ENCODE measurements around the gene STRAP. TPM values are rescaled to one million over a fixed set of nuclear protein-coding genes. Genes with fewer than 3 reads are reported as not detected.
"Not testable (repeated sequence)": the region's sequence is repeated elsewhere in the genome, so short reads cannot be mapped to it uniquely, and the experiment has no call there.

STRAP gene
- total RNA-seq, 1 experiment from 2014 or later, result 138 TPM

- no peak for DNase-seq (ENCODE audit: extremely low read depth, low read depth)
Measured at GRCh38 chr12:15863984-15864383, 18.2 kb upstream of the STRAP start.

- no peak for DNase-seq (ENCODE audit: extremely low read depth, low read depth)
Measured at GRCh38 chr12:15868186-15868585, 14.0 kb upstream of the STRAP start.

DNA sequence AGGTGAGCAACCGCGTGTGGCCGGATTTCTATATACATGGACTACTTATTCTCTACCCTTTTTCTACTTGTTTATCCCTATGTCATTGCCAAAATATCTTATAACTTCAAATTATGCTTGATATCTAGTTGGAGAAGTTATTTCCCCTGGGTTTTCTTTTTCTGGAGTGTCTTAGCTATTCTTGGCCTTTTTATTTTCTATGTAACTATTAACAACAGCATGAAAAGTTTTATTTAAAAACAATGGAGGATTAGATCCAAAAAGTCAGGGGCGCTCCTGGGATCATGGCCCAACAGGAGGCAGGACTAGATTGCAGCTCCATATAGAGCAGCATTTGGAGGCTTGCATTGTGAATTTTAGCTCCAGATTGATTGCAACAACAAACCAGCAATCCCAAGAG is 8.6 kb upstream of the STRAP start:
- DNase-seq (ENCODE audit: extremely low read depth, low read depth), result no peak

DNA sequence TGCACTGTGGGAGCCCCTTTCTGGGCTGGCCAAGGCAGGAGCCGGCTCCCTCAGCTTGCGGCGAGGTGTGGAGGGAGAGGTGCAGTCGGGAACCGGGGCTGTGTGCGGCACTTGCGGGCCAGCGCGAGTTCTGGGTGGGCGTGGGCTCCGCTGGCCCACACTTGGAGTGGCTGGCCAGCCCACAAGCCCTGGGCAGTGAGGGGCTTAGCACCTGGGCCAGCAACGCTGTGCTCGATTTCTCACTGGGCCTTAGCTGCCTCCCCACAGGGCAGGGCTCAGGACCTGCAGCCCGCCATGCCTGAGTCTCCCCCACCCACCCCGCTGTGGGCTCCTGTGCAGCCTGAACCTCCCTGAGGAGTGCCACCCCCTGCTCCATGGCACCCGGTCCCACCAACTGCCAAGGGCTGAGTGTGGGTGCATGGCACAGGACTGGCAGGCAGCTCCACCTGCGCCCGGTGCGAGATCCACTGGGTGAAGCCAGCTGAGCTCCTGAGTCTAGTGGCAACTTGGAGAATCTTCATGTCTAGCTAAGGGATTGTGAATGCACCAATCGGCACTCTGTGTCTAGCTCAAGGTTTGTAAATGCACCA is 7.5 kb upstream of the STRAP start:
- not testable (repeated sequence) for DNase-seq (ENCODE audit: extremely low read depth, low read depth)

GRCh38 chr12:15875863-15876262 is 6.3 kb upstream of the STRAP start:
- no peak for DNase-seq (ENCODE audit: extremely low read depth, low read depth)

DNA sequence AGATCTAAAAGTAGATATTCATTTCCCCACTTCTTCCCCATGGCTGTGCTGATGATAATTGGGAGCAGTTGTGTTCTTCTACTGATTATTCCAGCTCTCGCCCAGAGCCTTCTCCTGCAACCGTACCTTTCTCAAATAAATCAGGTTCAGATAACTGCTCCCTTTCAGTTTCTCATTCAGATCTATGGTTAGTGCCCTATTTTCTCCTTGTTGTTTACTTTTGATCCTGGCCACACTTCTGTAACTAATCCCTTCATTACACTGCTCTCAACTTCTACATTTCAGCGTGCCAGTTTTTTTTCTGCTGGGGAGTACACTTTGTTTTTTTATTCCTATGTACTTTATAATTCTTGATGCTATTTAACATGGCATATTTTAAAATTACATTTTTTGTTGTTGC is 2.8 kb upstream of the STRAP start:
- DNase-seq (ENCODE audit: extremely low read depth, low read depth), result no peak

DNA sequence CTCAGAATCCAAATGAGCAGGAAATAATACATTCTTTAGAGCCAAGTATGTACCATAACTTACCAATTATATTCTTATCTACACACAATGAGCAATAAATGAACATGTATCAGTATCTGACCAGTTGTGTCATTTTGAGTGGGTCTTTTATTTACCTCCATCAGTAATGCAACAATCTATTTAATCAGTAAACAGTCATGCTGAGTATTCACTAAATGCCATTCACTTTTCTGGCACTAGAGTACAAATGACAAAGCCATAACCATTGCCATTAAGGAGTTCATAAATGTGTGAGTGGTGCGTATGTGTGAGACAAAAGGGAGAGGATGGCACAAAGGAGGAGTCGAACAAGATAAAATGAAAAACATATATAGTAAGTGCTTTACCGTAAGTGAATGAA is 1.5 kb upstream of the STRAP start:
- no peak for DNase-seq (ENCODE audit: extremely low read depth, low read depth)

GRCh38 chr12:15883536-15883935 is 1.3 kb downstream of the STRAP start:
- DNase-seq (ENCODE audit: extremely low read depth, low read depth), result no peak

DNA sequence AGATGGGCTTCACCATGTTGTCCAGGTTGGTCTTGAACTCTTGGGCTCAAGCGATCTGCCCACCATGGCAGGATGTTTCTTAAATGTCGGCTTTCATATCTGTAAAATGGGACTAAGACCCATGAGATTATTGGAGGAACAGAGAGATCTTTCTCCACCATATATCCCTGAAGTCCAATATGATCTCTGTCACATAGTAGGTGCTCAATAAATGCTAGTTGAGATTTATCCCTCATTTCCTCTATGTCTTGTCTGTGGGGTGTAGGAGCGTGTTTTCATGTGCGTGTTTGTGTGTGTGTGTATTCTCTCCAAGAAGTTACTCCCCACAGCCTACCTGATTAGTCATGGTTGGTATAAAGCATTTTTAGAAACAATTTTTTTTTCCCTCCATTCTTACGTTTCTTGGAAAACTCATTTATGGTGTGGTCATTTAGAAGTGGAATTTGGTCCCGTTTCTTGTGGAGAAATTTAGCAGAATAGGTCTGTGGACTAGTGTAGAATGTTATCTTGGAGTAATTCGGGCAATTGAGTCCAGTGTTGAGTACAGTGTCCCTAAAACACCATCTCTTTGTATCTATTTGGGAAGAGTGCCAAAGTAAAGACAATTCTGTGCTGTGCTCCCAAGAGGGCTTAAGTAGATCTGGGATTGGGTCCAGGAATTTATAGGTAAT is 4.3 kb downstream of the STRAP start:
- DNase-seq (ENCODE audit: extremely low read depth, low read depth), result no peak

DNA sequence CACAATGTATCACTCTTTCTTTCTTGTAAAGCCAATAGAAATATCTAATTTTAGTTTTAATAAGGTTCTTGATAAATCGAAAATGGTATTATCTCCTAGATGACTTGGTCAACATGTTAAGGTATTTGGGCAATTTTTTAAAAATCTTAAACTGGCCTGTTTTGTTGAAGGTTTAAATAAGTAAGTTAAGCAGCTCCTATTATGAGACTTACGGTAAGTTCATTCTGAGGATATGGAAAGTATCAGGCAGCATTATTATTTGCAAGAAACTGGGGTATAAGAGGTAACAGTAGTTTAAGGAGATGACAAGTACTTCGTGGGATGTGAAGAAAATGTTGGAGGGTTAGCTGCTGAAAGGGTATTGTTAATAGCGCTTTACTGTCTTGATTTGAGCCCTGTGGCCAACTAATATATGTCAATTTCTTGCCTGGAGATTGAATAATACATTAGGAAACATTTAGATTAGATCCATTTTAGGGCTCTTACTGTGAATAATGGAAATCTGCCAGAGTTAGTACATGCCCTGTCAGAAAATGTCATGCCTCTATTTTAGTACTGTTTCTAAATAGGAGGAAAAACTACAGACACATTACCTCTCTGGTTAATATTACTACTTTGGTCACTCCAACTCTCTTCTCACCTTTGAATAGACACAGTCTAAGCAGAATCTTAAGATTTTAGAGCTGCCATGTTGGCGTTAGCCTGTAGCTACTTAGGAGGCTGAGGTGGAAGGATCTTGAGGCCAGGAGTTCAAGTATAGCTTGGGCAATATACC is 5.0 kb downstream of the STRAP start:
- no peak for DNase-seq (ENCODE audit: extremely low read depth, low read depth)

DNA sequence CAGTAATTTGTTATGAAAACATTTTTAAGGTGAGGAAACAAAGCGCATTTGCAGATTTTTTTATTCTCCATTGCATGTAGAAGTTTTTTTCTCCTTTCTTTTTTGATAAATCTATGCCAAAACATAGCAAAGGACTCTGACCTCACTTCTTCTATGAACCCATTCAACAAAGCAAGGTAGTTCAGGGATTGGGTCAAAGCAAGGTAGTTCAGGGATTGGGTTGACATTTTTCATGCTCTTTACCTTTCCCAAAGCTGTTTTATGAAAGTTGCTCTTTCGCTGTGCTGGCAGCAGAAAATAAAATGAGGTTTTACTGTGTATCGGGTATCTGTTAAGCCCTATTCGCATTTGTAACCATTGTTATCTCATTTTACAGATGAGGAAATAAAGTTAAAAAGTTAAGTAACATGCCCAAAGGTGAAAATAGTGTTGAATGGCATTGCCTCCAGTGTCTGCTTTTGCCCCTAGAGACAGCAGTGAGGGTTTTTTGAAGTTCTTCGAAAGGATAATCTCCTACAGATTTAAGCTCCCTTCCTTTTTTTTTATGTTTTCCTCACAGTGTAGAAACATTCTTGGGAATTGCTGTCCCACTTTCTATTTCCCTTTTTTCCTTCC is 10.6 kb downstream of the STRAP start:
- no peak for DNase-seq (ENCODE audit: extremely low read depth, low read depth)

DNA sequence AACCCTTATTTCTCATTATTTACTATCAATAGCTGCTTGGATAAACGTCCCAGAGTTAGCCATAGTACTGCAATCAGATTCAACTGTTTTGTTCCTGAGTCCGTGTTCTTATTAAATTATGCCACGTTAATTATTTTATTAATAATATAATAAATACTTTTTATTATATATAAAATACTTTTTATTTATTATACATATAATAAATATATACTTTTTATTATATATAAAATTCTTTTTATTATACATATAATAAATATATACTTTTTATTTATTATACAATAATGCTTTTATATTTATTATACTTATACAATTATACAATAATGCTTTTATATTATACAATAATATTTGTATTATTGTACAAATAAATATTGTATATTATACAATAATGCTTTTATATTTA is 11.1 kb downstream of the STRAP start:
- no peak for DNase-seq (ENCODE audit: extremely low read depth, low read depth)

- DNase-seq (ENCODE audit: extremely low read depth, low read depth), result no peak
Measured at GRCh38 chr12:15896867-15897266, 14.7 kb downstream of the STRAP start.

DNA sequence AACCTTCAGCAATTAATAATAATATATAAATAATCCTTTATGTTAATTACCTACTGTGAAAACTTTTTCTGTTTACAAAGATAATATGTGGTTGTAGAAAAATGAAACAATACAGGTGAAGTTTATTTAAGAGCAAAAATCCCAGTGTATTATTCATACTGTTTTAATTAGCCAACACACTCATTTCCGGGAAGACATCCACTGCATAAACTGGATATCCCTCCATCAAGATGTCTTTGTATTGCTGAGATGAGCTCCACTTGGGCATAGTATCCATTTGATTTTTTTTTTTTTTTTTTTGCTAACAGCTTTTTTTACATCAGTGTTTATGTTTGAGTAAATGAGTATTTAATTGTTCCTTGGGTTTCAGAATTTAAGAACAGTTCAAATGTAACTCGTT is 15.2 kb downstream of the STRAP start:
- DNase-seq (ENCODE audit: extremely low read depth, low read depth), result no peak

DNA sequence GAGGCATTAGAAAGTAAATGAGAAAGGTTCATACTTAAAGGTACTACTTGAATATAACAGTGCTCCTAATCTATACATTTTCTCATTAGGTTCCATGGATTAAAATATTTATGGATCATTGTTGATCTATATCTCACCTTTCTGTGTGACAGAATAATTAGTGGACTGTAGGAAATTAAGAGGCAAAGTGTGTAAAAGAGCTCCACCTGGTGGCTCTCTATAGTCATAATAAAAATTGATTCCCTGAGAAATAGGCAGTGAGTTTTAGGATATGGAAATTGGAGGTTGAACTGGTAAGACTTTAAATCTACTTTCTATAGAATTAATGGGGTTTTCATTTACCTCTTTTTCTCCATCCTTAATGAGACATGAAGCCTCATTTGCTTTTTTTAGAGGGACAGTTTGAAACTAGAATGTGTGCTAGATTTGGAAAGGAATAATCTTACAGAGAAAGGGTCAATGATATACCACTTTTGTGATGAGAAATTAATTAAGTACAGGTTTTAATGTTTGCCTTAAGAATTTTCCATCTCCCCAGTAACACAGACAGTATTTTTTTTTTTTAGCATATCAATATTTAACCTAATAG is 17.2 kb downstream of the STRAP start:
- no peak for DNase-seq (ENCODE audit: extremely low read depth, low read depth)

DNA sequence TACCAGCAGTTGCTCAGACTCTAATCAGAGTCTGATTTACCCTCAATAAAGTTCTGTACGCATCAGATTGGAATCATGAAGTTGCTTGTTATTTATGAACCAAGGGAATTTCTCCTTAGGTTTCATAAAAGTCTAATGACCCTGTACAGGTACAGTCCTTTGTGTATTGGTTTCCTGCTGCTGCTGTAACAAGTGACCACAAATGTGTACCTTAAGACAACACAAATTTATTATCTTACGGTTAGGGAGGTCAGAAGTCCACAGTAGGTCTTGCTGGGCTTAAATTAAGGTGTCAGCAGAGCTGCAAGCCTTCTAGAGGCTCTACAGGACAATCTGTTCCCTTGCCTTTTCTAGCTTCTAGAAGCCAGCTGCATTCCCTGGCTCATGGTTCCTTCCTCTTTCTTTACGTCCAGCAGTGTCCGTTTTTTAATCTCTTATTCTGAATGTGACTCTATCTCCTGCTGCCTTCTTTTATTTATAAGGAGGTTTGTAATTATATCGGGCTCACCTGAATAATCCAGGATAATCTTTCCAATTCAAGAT is 22.3 kb downstream of the STRAP start:
- no peak for DNase-seq (ENCODE audit: extremely low read depth, low read depth)

DNA sequence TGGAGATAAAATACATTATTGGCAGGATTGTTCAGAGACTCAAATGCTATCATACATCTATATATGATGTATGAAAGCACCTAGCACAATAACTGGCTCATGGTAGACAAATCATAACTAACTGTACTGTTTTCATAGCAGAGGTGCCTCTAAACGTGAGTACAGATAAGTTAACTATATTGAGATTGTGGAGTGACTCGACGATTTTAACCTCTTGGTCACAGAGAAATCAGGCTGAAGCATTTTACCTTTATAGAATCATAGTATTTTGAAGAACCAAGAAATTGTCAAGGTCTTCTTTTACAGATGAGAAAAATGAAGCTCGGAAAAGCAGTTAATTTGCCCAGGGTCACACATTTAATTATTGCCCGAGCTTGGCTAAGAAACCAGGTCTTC is 28.3 kb downstream of the STRAP start:
- DNase-seq (ENCODE audit: extremely low read depth, low read depth), result peak; percentile 5

DNA sequence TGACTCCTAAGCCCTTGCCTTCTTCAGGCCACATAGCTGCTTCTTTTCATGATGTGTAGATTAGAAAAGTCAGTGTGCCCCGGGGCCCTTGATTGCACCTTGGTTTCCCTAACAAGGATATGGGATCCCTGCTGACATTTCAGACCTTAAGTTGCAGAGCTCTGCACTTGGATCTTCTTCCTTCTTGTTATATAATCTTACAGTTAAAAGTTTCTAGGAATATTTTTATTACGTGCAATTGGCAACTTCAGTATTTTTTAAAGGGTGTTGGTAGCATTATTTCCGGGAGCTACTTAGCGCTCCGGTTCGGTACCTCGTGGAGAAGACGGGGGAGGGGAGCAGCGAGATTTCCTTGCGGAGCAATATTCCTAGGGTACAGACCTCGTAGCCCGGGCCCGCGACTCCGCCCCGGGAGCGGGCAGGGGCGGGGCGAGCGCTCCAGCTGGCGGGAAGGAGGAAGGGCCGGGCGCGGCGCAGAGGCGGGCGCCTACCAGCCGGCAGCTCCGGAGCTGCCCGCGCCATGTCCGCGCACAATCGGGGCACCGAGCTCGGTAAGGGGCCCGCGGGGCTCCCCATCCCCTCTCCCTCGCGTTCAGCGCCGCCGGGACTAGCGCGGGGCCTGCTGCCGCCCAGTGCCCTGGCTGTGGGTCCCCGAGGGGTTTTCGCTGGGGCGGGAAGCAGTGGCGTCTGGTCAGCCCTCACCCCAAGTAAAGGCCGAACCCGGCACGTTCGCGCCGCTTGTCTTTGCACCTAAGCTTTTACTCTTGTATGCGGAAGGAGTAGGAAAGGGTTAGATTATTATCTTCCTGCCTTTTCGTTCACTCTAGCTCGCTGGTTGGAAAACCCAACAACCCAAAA is 28.9 kb downstream of the STRAP start, which contains the start of gene DERA:
TSS of gene DERA (plus strand) at position 469 of the 858 bp plus-strand sequence. CDS start at position 521, 52 bp downstream.
- DNase-seq (ENCODE audit: extremely low read depth, low read depth), result peak; percentile 68

DNA sequence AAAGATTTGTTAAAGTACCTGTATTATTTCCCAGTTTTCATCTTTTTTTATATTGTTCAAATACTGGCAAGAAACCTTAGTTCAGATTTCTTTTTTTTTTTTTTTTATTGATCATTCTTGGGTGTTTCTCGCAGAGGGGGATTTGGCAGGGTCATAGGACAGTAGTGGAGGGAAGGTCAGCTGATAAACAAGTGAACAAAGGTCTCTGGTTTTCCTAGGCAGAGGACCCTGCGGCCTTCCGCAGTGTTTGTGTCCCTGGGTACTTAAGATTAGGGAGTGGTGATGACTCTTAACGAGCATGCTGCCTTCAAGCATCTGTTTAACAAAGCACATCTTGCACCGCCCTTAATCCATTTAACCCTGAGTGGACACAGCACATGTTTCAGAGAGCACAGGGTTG is 29.7 kb downstream of the STRAP start:
- DNase-seq (ENCODE audit: extremely low read depth, low read depth), result not testable (repeated sequence)

DNA sequence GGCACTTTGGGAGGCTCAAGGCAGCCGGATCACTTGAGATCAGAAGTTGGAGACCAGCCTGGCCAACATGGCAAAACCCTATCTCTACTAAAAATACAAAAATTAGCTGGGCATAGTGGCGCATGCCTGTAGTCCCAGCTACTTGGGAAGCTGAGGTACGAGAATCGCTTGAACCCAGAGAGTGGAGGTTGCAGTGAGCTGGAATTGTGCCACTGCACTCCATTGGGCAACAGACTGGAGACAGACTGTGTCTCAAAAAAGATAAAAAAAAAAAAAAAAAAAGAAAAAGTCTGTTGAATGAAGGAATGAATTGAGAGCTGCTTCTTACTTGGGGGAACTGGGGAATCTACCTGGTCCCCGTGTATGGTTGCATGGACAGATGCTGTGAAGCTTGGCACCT is 31.9 kb downstream of the STRAP start:
- DNase-seq (ENCODE audit: extremely low read depth, low read depth), result not testable (repeated sequence)

Data from NCI-H460 (cell line).